Natural killer cell (primary cell): ENCODE results near the gene APC2. TPM values are rescaled to one million over a fixed set of nuclear protein-coding genes. Genes with fewer than 3 reads are reported as not detected.

ENCODE experiments used
- ATAC-seq, 3 donors: fragments of 150-1000 bp in 2 of 3; fragments of 200-7000 bp in 1 of 3; cut with Tn5 transposase; 1 replicate in 1 of 3; 2 replicates in 2 of 3; pipeline ENCODE4 v1.10.0; 2021; ENCODE audit warnings: mild to moderate bottlenecking in 2 of 3, moderate library complexity in 2 of 3
- DNase-seq, 2 donors: peaks; one replicate each; pipeline versions ENCODE4 v3.0.0 to v3.0.0-alpha.2; 2013 to 2021; ENCODE audit warnings: mixed read lengths in 1 of 2
- H3K27ac ChIP-seq: one replicate; pipeline ENCODE4 v1.5.1; 2013; ENCODE audit warnings: mild to moderate bottlenecking, low read length
- H3K27me3 ChIP-seq: one replicate; pipeline ENCODE4 v1.6.1; 2013; ENCODE audit warnings: low read length; ENCODE audit not compliant: control insufficient read depth, insufficient read depth
- H3K36me3 ChIP-seq: one replicate; pipeline ENCODE4 v1.6.1; 2013; ENCODE audit warnings: low read length; ENCODE audit not compliant: control insufficient read depth, insufficient read depth
- H3K4me1 ChIP-seq: one replicate; pipeline ENCODE4 v1.6.1; 2013; ENCODE audit warnings: low read length; ENCODE audit not compliant: control insufficient read depth, insufficient read depth
- H3K4me3 ChIP-seq: one replicate; pipeline ENCODE4 v1.5.1; 2013; ENCODE audit warnings: low read length
- H3K9me3 ChIP-seq: one replicate; pipeline ENCODE4 v1.6.1; 2013; ENCODE audit warnings: low read length; ENCODE audit not compliant: control insufficient read depth, insufficient read depth
- H3K27ac Mint-ChIP-seq, 2 donors: one replicate each; pipeline ENCODE4 v1.8.0; 2022; ENCODE audit warnings: mild to moderate bottlenecking in 2 of 2, mixed read lengths in 2 of 2, moderate library complexity in 1 of 2
- H3K27me3 Mint-ChIP-seq, 2 donors: one replicate each; pipeline ENCODE4 v1.8.0; 2022; ENCODE audit warnings: low read depth in 2 of 2, mixed read lengths in 2 of 2
- H3K36me3 Mint-ChIP-seq: one replicate; pipeline ENCODE4 v1.8.0; 2022; ENCODE audit warnings: mixed read lengths
- H3K4me1 Mint-ChIP-seq, 2 donors: one replicate each; pipeline ENCODE4 v1.8.0; 2022; ENCODE audit warnings: mixed read lengths in 2 of 2
- H3K4me3 Mint-ChIP-seq: one replicate; pipeline ENCODE4 v1.8.0; 2022; ENCODE audit warnings: mild to moderate bottlenecking, moderate library complexity, mixed read lengths
- H3K9me3 Mint-ChIP-seq, 2 donors: one replicate each; pipeline ENCODE4 v1.8.0; 2022; ENCODE audit warnings: mixed read lengths in 2 of 2
- CTCF ChIP-seq: fragments of 200-600 bp; IDR thresholded peaks from one replicate; pipeline ENCODE4 v1.8.0; 2022; ENCODE audit warnings: antibody characterized with exemption
- WGBS: methylation state at CpG from one replicate; pipeline ENCODE4 v1.1.7; 2013; ENCODE audit warnings: missing lambda C conversion rate; ENCODE audit not compliant: insufficient coverage; 5-methylcytosine and 5-hydroxymethylcytosine counted together
- intact Hi-C: fragments of 100-400 bp; cut with micrococcal nuclease; formaldehyde crosslinking; loops from one replicate; pipeline ENCODE4 v1.14.2; 2022
- total RNA-seq, 4 donors: library from RNA; stranded (reverse); fragments of 120-200 nt in 1 of 4; gene quantifications; one replicate each; pipeline versions ENCODE4 v1.2.3 to v1.2.4, GENCODE V29; 2013 to 2022

The APC2 gene
- total RNA-seq, 3 donors from 2014 or later (not counting 1 experiment from before 2014, with no cell fraction given), result 0.14 to 0.58 (median 0.27) TPM

- Mint-ChIP-seq H3K27me3 (peaks cover 0 to 5% of the 10 kb centered on the region in 2 donors), H3K36me3 (no peaks in the 10 kb centered on the region), H3K4me3 (peak overlapping the region; percentile 87), H3K9me3 (no peaks in the 10 kb centered on the region), H3K4me1 (peaks cover 0 to 18% of the 10 kb centered on the region in 2 donors), H3K27ac (peak overlapping the region in 1 of 2 donors; percentile 63)
- TF ChIP-seq CTCF, result no peak
- Histone ChIP-seq H3K27me3 (peaks cover 25% of the 10 kb centered on the region), H3K36me3 (no peaks in the 10 kb centered on the region), H3K9me3 (no peaks in the 10 kb centered on the region), H3K27ac (no peak overlapping the region), H3K4me1 (peaks cover 61% of the 10 kb centered on the region), H3K4me3 (peak overlapping the region; percentile 16)
- DNase-seq, result peak in 1 of 2 donors; percentile 79
- intact Hi-C loops, result no loop called here
- ATAC-seq, result peak; percentile 41 to 65 (median 45)
- under 1% methylated on average over 67 of the region's 67 CpGs for WGBS
Observed at GRCh38 chr19:1470305-1471009, 20.5 kb downstream of the APC2 start.

- DNase-seq (peak in 1 of 2 donors; percentile 54), ATAC-seq (peak in 1 of 3 donors; percentile 27)
- Mint-ChIP-seq H3K4me1 (peaks cover 0 to 18% of the 10 kb centered on the region in 2 donors), H3K27ac (no peak overlapping the region), H3K4me3 (peak overlapping the region; percentile 42), H3K36me3 (no peaks in the 10 kb centered on the region), H3K27me3 (peaks cover 0 to 5% of the 10 kb centered on the region in 2 donors), H3K9me3 (no peaks in the 10 kb centered on the region)
- peaks cover 55% of the 10 kb centered on the region for H3K4me1 ChIP-seq
- peaks cover 25% of the 10 kb centered on the region for H3K27me3 ChIP-seq
- WGBS, result 8% methylated on average over 28 of the region's 28 CpGs
- intact Hi-C loops, result no loop called here
- H3K27ac ChIP-seq, result no peak overlapping the region
- TF ChIP-seq CTCF, result no peak
- peak overlapping the region; percentile 2 for H3K4me3 ChIP-seq
- H3K36me3 ChIP-seq, result no peaks in the 10 kb centered on the region
- H3K9me3 ChIP-seq, result no peaks in the 10 kb centered on the region
Observed at GRCh38 chr19:1471010-1471514, 21.1 kb downstream of the APC2 start.

GRCh38 chr19:1471515-1472160 lies 21.7 kb downstream of the APC2 start:
- Histone ChIP-seq H3K36me3 (no peaks in the 10 kb centered on the region), H3K4me3 (no peak overlapping the region), H3K27me3 (peaks cover 20% of the 10 kb centered on the region), H3K27ac (no peak overlapping the region), H3K4me1 (peaks cover 50% of the 10 kb centered on the region), H3K9me3 (no peaks in the 10 kb centered on the region)
- no peaks in the 10 kb centered on the region for H3K36me3 Mint-ChIP-seq
- intact Hi-C loops, result no loop called here
- no peak overlapping the region for H3K27ac Mint-ChIP-seq
- peaks cover 0 to 18% of the 10 kb centered on the region in 2 donors for H3K4me1 Mint-ChIP-seq
- ATAC-seq (no peak), DNase-seq (peak in 1 of 2 donors; percentile 57)
- peak overlapping the region; percentile 42 for H3K4me3 Mint-ChIP-seq
- WGBS, result 36% methylated on average over 21 of the region's 24 CpGs
- no peak for TF ChIP-seq CTCF
- H3K9me3 Mint-ChIP-seq, result no peaks in the 10 kb centered on the region
- peaks cover 0 to 5% of the 10 kb centered on the region in 2 donors for H3K27me3 Mint-ChIP-seq
